GM19463 (cell line): ENCODE results near the gene BIK.

ENCODE experiments used
- ATAC-seq: cut with Tn5 transposase; IDR thresholded peaks from one replicate; pipeline ENCODE4 v1.9.1; 2021; ENCODE audit warnings: mild to moderate bottlenecking, moderate library complexity; ENCODE audit not compliant: unreplicated experiment

BIK gene, protein sequence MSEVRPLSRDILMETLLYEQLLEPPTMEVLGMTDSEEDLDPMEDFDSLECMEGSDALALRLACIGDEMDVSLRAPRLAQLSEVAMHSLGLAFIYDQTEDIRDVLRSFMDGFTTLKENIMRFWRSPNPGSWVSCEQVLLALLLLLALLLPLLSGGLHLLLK

DNA sequence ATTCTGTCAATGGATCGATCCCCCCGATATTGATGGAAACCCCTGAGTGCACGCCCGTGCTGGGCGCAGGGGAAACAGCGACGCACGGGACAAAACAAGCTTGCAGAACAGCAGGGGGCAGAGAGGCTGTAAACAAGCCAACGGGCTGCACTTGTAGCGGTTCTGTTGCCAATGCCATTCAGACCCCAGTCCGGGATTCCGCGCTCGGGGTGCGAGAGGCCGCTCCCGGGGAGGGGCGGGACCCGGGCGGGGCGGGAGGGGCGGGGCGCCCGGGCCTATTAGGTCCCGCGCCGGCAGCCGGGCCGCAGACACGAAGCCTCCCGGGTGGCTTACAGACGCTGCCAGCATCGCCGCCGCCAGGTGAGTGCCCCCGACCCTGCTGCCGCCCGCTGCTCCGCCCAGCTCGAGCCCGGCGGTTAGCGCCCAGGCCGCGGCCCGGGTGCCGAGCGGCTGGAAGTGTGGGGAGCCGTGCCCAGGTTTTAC is at the start of gene BIK:
TSS of gene BIK (plus strand) at position 307 of the 483 bp plus-strand sequence. CDS start 13,273 bp downstream, outside the sequence.
- peak; percentile 42 for ATAC-seq

DNA sequence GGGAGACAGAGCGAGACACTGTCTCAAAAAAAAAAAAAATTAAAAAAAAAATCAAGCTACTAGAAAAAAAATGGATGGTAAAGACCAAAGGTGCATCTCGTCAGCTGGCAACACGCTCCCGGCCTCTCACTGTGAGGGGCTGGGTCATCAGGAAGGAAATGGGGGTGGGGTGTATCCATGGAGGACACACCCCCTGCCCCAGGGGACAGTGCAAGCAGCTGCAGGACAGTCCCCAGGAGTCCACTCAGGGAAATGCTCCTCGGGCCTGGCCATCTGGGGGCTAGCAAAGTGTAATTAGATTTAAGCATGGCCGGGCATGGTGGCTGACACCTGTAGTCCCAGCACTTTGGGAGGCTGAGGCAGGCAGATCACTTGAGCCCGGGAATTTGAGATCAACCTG is 44.4 kb upstream of the BIK start:
- no peak for ATAC-seq

DNA sequence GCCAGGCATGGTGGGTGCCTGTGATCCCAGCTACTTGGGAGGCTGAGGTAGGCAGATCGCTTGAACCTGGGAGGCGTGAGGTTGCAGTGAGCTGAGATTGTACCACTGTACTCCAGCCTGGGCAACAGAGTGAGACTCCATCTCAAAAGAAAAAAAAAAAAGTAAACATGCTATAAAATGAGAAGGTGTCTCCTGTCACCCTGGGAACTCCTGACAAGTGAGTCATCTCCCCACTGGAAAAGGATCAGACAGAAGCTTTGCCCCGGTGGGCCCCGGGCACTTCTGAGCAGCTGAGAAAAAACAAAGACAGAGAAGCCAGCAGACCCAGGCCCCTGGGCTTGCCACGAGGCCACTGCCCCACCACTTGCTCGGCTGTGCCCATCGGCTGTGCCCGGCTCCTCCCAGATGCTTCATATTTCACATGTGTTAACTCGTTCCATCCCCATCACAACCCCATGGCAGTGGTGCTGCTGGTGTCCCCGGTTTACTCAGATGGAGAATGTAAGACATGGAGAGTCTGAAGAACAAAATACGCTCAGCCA is 43.6 kb upstream of the BIK start:
- ATAC-seq = no peak

DNA sequence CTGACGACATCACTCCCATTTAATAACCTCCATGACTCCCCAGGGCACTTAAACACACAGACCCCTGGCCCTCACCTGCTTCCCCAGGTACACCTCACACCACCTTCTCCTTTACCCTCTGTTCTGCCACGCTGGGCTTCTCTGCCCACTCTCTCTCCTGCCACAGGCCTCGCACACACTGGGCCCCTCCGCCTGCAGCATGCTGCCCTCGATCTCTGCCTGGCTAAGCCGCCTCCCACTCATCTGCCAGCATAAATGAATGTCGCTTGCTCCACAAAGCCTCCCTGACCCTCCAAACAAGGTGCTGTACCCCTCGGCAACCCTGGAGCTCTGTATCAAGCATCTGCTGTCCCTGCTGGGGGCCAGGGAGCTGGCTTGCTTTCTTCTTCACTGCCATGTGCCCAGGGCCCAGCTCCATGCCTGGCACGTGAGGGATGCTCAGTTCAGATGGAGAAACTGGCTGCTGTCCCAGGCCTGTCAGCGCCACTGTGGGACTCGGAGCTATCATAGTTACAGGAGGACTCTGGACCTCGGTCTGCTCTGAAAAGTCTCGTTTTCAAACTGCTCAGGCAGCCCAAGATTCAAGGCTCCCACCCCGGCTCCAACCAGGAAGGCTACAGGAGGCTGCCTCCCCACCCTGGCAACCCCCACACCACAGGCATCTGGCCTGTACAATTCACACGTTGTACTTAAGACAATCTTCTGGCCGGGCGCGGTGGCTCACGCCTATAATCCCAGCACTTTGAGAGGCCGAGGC is 33.3 kb upstream of the BIK start:
- ATAC-seq = no peak

DNA sequence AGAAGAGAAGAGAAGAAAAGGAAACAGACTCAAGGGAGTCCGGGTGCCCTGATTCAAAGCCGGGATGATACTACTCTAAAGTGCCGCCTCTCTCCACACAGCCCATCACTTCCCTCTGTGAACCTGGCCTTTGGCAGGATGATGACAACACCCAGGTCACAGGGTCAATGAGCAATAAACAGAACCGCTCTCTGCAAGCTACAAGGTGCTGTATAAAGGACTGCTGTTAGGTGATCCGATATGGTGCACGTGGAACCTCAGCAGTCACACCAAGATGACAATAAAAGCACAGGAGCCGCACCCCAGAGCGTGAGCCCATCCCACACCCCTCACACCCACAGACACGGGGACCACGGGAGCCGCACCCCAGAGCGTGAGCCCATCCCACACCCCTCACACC is 32.0 kb upstream of the BIK start:
- no peak for ATAC-seq

DNA sequence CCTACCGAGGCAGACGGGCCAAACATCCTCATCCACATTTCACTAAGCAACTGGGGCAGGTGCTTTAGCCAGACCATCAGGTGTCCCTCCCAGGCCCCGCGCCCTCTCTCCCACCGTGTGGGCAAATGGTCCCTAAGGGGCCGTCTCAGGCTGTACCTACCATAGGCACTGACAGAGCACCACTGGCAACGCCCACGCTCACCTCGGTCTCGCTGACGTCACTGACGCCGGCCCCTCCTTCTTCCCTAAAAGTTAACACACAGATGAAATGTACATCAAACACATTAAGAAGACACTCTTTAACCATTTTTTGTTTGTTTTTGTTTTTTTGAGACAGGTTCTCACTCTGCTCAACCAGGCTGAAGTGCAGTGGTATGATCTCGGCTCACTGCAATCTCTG is 30.8 kb upstream of the BIK start:
- ATAC-seq = no peak

DNA sequence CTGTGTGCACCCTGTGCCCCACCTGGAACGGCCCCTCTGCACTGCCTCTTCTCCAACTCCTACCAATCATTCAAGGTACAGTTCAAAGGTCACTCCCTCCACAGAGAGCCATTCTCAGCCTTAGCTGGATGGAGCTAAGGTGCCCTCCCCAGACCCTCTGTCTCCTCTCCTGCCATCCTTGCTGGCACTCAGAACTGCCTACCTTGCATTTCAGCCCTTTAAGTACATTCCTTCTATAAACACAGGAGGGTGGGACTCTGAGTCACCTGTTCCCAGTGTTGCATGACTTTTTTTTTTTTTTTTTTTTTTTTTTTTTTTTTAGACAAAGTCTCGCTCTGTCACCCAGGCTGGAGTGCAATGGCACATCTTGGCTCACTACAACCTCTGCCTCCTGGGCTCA is 29.9 kb upstream of the BIK start:
- ATAC-seq = no peak

DNA sequence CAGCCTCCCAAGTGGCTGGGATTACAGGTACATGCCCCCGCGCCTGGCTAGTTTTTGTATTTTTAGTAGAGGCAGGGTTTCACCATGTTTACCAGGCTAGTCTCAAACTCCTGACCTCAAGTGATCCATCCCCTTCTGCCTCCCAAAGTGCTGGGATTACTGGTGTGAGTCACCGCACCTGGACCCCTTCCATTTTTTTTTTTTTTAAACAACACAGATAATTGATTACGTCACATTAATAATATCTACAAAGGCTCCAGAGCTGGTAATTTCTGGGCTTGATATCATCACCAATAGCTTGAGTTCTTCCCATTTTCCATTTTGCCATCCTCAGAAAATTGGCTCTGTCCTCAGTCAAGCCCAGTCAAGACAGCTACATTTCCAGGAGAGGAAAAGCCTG is 28.6 kb upstream of the BIK start:
- ATAC-seq = no peak

DNA sequence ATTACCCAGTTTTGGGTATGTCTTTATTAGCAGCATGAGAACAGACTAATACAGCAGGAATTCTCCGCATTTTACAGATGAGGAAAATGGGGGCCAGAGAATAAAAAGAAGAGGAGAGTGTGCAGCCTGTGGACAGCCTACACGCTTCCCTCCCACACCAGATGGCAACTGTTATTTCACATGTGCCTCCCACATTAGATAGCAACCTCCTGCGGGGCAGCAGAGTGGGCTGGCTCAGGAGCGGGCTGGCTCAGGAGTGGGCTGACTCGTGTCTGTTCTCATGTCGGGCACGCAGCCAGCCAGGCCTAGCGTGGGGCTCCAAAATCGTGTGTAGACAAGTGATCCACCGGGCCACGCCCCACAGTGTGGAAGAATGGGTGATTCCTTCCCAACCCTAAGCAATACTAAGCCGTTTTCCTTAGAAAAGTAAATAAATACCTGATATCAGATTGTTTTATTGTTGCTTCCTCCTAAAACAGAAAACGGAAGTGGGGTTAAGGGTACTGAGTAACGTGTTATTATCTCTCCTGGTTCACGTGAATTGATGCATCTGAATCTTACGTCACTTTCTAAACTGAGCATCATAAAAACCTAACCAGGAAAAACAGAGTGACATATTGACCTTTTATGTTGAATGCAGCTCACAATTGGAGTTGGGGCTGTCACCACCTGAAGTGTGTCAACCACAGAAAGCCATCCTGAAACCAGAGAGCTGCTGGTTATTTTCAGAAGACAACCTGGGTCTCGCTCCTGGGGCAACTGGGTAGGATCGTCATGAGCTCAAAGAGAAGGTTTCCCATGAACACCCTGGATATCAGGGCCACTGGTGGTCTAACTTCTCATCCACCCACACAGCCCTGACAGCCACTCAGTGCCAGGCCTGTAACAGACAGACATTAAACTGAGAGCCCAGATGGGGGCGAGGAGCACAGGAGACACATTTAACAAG is 24.6 kb upstream of the BIK start:
- ATAC-seq = no peak

DNA sequence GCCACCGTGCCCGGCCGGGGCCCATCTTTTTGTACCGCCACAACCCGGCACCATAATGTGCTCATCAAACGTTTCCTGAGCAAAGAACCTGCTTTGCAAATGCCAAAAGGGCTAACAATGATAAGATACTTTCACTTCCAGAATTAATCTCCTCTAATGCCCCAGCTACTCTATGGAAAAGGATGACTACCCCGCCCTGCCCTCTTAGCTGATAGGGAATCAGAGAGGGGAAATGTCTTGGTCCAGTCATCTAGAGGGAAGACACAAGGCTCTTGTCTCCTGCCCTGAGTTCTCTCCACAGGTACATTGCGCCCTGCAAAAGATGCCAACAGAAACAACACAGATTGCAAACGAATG is 21.9 kb upstream of the BIK start:
- ATAC-seq = no peak

DNA sequence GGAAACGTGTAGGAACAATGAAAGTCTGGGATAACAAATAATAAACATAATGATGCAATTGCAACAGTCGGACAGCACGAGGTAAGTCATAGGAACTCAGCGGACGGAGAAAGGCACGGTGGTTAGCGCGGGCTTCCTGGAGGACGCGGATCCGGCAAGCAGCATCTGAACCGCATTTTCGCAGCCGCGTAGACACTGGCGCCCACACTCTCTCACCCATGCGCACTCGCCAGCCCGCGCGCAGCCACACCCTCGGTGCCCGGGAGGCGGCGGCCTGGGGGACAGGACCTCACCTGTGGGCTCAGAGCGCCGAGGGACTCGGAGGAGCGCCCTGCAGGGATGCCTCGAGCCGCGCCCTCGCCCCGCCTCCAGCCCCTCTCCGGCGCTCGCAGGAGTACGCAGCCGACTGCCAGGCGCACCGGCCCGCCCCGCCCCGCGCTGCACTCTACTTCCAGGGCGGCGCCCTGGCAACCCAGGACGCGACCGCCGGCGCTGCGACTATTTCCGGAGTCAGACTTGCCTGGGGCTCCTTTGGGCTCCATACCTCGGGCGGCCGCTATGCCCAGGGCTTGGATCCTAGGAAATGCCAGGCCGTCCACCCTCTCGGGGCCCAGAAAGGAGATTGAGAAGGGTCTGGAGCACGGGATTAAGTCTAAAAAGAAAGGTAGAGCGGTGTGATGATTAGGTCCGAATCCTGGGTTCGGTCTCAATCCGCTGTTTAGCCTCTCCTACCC is 21.4 kb upstream of the BIK start, which contains the start of gene TTLL1:
TSS of gene TTLL1 (minus strand) at position 408 of the 734 bp plus-strand sequence. CDS start 13,805 bp downstream, outside the sequence.
- ATAC-seq = peak; percentile 89

DNA sequence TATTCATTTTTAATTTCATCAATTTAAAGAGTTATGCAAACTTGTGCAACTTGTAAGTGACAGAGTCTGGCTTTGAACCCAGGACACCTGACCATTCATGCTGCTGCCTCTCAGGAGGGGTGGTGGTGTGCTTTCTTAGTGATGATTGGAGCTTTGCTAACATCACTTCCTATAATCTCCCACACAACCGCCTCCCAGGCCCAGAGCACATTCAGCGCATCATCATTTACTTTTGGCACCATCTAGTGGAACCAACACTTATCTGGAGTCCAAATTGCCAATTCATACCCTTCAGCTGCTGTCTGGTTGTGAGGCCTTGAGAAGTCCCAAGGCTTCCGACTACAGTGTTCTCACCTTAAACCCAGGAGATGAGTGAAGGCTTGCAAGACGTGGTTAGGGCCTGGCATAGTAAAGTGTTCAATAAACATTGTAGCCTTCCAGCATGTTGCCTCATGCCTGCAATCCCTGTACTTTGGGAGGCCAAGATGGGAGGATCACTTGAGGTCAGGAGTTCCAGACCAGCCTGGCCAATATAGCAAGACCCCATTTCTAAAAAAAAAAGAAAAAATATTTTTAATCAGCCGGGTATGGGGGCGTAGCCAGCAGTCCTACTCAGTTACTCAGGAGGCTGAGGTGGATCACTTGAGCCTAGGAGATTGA is 20.3 kb upstream of the BIK start:
- ATAC-seq = no peak

DNA sequence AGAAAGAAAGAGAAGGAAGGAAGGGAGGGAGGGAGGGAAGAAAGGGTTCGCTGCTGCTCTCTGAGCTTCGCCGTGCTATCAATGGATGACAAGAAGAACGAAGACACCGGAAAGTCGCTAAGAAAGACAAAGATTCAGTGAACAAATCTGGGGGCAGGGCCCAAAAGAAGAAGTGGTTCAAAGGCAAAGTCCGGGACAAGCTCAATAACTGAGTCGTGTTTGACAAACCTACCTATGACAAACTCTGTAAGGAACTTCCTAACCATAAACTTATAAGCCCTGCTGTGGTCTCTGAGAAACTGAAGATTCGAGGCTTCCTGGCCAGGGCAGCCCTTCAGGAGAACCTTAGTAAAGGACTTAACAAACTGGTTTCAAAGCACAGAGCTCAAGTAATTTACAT is 18.5 kb upstream of the BIK start:
- no peak for ATAC-seq

DNA sequence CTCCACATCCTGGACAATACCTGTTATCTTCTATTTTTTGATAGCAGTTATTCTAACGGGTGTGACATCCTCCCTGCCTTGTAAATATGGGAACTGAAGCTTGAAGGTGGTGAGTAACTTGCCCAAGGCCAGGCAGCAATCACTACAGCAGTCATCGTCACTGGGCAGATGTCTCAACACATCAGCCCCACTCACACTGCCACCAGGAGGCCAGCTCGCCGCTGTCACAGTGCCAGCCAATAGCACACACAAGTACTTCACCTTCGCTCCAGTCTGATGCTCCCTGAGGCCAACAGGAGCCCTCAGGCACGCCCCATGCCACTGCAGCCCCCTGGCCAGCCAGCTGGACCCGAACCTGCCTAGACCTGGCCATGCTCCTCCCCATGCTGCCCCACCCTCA is 16.5 kb upstream of the BIK start:
- no peak for ATAC-seq

DNA sequence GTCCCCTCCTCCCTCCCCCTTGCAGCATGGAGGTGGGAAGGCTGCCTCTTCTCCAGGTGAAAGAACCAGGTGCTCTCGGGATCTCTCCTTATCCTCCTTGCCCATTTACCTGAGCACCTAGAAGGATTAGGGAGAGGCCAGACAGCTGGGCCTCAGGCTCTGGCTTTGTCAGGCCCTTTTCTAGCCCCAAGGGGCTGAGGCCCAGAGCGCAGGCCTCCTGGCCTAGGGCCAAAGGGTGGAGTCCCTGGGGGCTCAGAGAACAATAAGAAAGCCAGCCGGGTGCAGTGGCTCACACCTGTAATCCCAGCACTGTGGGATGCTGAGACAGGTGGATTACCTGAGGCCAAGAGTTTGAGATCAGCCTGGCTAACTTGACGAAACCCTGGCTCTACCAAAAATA is 16.0 kb upstream of the BIK start:
- ATAC-seq = no peak

DNA sequence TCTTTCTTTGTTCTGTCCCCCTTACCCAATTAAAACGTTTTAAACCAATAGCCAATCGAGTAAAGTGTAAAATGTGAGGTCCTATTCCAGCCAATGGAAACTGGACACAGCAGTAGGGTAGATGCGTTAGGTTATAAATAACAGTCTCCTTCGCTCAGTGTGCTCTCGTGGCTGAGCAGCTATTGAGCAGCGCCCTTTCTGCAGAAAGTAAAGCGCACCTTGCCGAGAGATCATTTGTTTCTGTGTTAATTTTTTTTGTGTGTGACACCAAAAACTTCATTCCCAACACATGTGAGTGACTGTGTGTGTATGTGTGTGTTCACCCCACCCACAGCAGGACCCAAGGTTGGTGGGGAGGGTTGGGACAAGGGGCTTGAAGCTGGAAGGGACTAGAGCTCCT is 14.1 kb upstream of the BIK start:
- ATAC-seq = no peak

DNA sequence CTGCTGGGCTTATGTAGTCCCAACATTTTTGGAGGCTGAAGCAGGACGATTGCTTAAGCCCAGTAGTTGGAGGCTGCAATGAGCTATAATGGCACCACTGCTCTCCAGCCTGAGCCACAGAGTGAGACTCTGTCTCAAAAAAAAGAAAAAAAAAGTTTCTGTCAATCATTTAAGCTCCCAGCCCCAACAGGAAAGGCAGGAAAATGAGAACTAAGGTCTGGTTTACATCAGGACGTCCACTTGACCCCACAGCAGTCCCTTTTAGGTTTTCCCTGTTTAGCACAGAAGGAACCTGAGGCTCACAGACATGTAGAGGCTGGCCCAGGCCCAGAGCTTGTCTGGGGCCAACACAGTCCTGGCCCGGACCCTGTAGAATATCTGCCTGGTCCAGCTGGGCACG is 12.2 kb upstream of the BIK start:
- no peak for ATAC-seq

DNA sequence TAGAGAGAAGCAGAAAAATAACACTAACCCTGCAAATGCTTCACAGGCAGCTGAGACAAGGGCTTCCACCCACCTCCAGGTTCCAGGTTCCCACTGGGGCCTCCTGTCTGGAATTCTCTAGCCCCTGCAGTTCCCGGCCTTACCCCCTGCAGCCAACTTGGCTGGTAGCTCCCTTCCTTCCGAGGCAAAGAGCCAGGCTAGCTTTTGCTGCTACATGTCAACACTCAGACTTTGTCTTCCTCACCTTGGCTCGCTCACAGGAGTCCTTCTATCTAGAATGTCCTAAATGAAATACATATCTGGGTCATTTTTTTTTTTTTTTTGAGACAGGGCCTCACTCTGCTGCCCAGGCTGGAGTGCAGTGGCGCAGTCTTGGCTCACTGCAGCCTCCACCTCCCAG is 11.5 kb upstream of the BIK start:
- ATAC-seq = no peak

DNA sequence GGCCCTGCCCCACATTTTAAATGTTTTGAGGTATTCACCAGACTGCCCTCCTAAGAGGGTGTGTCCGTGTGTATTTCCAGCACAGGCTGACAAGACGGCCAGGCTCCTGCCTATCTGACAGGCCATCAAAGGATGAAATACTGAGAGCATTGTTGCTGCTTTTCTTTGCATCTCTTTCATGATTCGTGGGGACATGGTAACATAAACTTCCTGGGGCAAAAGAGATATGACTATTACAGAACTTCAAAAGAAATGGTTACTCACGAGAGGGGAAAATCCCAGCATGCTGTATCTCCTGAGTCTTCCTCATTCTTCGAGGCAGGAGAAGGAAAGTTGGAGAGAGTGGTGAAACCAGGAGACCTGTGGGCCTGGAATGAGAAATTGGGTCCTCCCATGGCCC is 10.3 kb upstream of the BIK start:
- no peak for ATAC-seq

DNA sequence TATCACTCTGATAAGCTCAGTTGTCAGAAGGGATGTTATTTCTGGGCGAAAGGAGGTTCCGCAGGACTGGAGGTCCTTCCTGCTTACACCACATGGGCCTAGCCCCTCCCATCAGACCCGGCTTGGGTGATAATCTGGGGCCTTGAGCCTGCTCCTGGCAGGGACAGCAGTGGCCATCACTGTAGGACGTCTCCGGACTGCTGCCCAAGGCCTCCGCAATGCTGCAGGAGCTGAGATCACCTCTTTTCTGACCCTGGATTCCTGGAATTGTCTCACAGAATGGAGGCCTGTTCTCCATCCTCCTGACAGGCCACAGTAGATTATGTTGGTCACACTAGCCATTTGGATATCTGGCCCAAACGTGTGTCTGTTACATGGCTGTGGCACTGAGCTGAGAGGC is 9.2 kb upstream of the BIK start:
- ATAC-seq = no peak
